GM19324 (cell line): ENCODE measurements around the gene ARL4D.
"Not testable (repeated sequence)": the region's sequence is repeated elsewhere in the genome, so short reads cannot be mapped to it uniquely, and the experiment has no call there.

Experiments
- ATAC-seq: cut with Tn5 transposase; IDR thresholded peaks from one replicate; pipeline ENCODE4 v1.9.1; 2021; ENCODE audit warnings: mild to moderate bottlenecking, moderate library complexity; ENCODE audit not compliant: unreplicated experiment, low FRiP score

ARL4D gene

DNA sequence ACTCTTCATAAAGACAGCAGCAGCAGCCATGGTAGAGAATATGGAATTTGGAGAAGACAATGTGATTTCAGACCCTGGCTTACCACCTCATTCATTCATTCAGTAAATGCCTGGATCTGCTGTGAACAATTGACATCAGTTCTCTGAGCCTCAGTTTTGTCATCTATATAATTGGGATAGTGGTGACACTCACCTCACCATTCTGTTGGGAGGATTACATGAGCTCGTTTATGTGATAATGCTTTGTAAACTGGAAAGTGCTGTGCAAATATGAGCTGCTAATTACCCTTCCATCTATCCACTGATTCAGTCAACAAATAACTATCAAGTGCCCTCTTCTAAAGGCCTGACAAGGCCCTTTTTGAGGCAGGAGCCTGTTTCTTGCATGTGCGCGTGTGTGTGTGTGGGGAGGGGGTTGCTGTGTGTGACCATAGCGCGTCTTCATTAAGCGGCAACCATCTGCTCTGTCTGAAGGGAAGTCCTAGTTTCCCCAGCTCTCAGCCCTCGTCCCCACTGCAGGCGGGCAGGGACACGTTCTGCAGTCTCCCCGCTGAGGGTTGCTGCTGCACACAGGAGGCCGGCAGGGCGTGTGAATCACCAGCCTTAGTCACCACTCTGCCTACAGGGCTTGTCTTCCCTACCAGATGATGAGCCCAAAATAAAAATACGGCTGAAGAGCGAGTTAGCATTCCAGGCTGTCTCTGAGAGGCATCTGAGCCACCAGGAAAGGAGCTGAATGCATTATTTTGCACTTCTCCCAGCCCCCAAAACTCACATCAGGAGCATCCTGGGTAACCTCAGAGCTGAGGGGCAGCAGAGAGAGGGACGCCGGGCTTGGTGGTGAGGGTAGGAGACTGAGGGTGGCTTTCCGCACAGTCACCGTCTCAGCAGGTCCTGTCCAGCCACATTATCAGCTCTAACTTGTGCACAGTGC lies 19.9 kb downstream of the ARL4D start:
- ATAC-seq = no peak

DNA sequence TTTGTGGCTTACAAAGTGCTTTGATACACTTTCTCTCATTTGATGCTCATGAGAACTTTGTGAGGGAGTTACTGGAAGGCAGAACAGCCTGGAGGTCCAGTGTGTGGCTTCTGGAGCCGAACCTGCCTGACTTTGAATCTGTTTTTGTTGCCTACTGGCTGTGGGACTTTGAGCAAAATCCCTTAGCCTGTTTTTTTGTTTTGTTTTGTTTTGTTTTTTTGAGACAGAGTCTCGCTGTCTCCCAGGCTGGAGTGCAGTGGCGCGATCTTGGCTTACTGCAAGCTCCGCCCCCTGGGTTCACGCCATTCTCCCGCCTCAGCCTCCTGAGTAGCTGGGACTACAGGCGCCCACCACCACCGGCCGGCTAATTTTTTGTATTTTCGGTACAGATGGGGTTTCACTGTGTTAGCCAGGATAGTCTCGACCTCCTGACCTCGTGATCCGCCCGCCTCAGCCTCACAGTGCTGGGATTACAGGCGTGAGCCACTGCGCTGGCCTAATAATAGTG lies 20.6 kb downstream of the ARL4D start:
- ATAC-seq = not testable (repeated sequence)

DNA sequence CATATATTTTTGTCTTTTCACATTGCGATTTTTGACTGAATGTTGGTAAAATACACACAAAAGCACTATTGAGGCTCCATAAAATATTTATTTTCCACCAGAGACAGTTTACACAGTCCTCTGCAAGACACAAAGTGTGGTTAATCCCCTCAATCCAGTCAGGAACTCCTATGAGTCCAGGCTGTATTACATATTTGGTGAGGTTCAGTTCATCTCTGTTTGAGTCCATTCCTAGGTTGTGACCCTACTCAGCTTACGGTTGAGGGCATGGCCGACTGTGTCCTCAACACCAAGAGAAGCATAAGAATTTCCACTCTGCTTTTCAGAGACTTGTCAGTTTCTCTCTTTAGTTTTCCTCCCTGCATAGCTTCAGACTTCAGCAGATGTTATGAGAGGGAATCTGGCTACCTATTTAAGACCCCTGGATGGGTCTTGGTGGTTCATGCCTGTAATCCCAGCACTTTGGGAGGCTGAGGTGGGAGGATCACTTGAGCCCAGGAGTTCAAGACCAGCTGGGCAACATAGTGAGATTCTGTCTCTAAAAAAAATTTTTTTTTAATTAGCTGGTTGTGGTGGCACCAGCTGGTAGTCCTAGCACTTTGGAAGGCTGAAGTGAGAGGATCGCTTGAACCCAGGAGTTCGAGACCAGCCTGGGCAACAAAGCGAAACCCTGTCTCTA lies 25.1 kb downstream of the ARL4D start:
- ATAC-seq = no peak

DNA sequence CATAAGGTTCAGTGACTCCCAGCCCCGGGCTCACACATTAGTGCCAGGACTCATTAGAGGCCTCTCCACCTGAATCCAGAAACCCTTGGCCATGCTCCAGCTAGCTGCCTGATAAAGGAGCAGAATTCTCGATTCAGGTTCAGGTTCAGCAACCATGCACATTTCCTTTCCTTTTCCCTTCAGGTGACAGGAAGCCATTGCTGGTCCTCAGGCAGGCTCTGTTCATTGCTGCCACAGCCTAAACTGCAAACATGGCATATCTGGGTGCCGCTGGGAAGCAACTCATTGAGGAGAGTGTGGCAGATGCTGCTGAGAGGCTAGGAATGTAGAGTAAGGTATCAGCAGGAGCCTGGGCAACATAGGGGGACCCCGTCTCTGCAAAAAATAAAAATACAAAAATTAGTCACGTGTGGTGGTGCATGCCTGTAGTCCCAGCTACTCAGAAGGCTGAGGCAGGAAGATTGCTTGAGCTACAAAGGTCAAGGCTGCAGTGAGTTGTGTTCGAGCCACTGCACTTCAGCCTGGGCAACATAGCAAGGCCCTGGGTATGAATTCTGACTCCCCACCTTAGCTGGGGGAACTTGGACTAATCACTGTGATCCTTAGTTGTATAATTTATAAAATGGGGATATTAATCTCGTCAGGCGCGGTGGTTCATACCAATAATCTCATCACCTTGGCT lies 28.7 kb downstream of the ARL4D start:
- no peak for ATAC-seq

DNA sequence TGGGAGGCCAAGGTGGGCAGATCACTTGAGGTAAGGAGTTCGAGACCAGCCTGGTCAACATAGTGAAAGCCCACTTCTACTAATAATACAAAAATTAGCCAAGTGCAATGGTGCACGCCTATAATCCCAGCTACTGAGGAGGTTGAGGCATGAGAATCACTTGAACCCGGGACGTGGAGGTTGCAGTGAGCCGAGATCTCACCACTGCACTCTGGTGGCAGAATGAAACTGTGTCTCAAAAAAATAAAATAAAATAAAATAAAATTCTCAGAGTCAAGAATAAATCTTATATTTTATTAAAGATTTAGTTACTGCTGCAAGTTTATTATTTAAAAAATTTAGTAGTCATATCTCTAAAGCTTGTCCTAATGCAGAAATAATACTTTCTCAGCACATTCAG lies 29.7 kb downstream of the ARL4D start:
- no peak for ATAC-seq

DNA sequence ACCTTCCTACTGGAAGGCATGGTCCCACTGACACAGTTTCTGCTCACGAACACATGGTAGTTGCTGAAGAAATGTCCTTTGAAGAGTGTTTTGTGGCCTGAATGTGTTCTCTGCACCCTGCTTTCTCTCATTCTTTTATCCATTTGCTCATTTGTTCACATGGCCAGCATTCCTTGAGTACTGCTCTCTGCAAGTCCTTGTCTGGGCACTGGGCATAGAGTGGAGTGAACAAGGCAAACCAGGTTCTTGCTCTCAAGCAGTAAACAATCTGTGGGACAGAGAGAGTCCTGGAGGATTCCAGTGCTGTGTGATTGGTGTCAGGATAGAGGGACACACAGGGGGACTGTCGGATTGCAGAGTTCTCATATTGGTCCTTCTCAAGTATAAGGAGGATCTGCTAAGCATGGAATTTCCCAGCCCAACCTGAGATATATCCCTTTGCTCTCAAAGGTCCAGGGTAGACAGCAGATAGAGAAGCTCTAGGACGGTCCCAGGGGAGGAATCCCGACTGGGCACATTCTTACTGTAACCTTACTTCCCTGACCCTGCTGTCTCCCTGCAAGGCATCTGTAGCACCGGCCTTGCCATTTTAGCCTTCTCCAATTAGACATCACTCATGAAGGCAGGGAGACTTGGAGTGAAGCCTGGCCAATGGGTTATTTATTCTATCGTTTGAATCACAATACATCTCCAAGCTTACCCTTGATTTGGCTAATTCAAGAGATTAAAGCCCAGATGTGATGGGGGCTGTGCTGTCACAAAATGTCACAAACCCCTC lies 32.3 kb downstream of the ARL4D start:
- ATAC-seq = no peak

DNA sequence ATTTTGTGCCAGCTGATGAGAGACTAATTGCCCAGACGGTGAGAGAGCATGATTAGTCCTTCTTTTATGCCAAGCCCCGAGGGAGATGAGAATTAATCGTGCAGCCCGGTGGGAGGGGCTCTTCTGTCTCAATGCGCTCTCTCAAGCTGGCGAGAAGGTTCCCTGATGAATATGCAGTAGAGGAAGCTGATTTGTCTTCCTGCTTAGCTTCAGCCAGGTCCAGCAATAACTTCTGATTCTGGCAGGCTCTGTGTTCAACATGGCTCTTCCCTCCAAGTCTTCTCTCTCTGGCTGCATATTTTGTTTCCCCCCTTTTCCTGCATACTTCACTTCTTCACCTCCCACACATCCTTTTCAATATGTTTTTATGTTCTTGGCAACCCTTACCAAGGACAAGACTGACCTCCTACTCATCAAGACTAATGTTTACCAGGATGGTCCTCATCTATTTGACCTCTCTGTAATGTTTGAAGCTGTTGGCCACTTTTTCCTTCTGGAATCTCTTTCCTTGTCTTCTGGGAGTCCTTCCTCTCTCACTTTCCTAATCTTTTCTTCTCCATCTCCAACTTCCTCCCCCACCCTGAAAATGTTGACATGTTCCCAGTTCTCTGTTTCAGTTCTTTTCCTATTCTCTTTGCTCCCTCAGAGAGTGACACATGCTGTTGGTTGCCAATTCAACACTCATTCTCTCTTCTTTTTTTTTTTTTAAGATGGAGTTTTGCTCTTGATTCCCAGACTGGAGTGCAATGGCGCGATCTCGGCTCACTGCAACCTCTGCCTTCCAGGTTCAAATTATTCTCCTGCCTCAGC lies 33.1 kb downstream of the ARL4D start:
- no peak for ATAC-seq

DNA sequence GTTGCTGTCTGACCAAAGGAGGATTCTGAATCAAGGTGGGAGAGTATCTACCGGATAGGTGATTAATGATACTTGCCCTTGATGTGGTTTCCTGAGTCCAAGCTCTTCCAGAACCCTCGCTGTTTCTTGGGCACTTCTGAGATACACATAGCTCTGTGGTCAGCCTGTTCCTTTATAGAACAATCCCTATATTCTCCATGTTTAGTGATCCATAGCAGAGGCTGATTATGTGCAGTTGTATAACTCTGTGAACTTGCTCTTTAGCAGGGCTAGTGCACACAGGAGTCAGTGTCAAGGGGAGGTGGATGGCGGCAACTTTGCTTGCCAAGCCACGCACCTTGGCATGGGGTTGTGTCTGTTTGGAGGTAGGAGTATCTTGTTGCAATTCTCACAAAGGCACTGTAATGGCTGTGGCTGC lies 36.1 kb downstream of the ARL4D start:
- no peak for ATAC-seq

DNA sequence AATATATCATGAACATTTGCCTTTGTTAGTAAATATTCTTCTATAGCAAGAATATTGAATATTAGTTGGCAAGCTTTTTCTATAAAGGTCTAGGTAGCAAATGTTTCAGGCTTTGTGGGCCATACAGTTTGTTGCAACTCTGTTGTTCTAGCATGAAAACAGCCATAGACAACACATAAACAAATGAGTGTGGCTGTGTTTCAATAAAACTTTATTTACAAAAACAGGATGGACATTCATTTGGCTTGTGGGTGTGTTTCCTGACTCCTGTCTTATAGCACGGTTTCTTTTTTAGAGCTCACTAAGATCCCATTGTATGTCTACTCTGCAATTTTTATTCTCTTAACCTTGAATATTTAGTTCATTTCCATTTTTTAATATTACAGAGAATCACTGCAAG lies 39.0 kb downstream of the ARL4D start:
- no peak for ATAC-seq

DNA sequence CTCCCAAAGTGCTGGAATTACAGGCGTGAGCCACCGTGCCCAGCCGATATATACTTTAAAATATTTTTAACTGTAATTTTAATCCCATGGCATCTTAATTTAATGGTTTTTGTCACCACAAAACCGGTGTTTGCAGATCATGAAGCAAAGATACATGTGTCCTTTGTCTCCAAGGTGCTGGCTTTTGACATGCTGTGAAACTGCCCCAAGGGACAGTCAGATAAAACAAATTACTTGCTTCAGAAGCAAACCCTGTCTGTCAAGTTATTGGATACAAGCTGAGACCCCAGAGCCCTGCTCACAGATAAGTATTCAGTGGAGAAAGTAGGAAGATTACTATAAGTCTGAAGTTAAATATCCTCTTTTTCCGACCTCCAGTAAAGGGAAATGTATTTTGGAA lies 39.8 kb downstream of the ARL4D start:
- ATAC-seq = no peak

DNA sequence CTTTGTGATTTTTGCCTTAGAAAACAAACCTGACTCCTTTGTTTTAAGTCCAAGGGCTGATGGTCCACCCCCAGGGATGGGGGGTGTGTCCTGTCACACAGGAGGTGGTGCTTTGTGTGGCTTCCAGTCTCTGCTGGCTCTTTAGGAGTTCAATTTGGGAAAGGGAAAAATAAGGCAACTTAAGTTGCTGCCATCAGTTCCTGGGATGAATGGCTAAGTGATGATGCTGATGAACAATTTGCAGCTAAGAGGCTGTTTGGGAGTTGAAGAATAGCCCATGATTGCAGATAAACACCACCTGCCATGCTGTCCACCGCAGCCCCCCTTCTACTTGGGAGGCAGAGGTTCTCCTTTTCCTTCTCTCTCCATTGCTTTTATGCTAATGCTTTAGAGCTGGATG lies 40.2 kb downstream of the ARL4D start:
- no peak for ATAC-seq

DNA sequence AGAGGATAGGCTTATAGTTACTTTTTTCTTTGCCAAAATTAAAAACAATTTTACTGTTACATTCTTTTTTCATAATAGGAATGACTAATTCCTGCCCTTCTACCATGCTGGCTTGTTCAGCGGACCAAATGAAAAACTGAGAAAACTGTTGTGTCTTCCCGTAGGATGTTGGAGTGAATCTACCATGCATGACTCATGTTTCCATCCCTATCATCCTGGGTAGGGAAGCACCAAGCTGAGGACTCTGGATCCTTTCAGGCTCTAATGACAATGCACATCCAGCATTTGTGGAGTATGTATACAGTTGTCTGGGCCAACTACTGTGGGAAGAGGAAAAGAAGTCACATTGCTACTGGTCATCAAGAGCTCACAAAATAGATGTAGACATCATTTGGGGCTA lies 43.9 kb downstream of the ARL4D start:
- no peak for ATAC-seq

DNA sequence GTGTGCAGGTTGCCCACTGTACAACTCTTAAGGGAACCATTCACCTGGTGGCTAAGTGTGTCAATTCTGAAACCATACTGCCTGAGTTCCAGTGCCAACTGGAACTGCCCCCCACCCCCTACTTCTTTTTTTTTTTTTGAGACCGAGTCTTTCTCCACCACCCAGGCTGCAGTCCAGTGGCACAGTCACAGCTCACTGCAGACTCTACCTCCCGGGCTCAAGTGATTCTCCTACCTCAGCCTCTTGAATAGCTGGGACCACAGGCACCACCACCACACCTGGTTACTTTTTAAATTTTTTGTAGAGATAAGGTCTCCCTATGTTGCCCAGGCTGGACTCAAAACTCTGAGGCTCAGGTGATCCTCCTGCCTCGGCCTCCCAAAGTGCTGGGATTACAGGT lies 44.6 kb downstream of the ARL4D start:
- ATAC-seq = no peak

DNA sequence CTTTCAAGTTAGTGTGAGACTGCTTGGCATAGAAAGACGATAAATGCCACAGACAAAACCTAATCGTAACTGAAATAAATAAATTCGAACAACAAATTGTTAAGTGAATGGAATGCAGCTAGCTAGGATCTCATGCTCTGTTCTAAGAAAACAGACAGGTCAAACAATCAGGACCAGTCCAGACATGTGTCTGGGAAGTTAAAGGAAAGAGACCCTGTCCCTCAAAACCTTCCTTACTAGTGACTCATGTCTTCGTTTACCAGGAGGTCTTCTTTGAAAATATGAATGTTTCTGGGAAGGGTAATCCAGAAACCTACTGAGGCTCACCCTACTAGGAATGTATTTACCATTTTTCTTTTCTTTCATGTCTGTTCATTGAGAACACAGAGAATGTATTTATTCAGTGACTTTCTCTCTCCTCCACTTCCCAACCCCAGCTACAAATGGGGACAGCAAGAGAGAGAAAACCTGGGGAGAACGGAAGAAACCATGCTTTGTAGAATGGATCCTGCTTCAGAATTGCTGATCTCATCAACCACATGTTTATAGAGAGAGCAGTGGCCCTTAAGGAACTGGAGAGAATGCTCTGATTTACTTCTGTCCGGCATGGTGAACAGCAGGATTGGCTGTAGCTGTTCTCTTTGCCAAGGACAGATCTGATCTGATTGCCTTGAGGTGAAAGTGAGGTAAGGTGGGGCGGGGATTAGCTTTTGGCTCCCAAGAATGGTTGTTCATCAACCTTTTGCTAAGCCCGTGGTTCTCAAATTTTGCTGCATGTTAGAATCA lies 45.6 kb downstream of the ARL4D start:
- ATAC-seq = no peak

DNA sequence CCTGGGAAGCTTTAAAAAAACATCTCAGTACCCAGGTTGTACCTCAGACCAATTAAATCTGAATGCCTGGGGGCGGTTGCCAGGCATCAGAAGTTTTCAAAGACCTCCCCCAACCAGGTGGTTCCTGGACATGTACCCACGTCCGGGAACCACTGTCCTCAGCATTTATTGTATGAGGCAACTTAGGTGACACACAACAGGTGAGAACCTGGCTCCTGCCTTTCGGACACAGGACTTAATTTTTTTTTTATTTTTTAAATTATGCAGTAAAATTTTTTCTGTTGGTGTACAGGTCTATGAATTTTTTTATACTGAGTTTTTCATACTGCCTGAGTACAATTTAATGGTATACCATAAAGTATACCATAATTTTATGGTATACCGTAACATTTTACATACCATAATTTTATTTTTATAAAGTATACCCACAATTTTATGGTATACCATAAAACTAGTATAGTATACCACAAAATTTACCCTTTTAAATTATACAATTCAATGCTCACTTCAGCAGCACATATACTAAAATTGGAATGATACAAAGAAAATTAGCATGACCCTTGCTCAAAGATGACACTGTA lies 46.3 kb downstream of the ARL4D start:
- ATAC-seq = no peak

DNA sequence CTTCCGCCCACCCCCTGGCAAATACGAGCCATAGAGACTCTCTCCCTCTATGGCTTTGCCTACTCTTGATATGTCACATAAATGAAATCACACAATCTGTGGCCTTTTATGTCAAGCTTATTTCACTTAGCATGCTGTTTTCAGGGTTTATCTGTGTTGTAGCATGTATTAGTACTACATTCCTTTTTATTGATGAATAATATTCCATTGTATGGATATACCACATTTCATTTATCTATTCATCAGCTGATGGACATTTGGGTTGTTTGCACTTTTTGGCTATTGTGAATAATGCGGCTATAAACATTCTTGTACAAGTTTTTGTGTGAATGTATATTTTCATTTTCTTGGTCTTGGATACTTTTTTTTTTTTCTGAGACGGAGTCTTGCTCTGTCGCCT lies 48.0 kb downstream of the ARL4D start:
- no peak for ATAC-seq

DNA sequence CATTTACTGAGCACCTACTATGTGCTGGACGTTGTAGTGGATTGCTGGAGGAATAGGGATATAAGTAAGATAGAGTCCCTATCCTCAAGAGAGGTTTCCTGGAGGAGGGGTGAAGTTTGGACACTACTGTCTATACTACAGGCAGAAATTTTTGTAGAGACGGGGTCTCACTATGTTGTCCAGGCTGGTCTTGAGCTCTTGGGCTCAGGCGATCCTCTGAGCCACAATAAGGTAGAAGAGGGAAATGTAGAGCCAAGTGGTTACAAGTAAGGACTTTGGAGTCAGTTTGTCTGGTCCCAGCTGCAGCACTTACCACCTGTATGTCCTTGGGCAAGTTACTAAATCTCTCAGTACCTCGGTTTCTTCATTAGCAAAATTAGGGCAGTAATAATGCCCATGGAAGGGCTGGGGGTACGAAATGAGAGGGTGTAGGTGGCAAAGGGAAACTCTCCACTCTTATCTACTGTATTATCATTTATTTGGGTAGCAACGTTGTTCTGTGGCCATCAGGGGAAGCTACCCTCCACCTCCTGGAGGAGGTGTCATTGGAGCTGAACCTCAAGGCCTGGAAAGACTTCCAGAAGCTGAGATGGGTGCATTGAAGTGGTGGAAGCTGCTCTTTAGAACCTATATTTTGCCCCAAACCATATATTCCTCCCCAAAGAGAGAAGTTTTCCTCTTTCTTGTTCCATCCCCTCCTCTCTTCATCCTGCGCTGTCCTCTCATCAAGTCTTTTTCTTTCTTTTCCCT lies 50.1 kb downstream of the ARL4D start:
- no peak for ATAC-seq
